SK-N-SH treated with all-trans-retinoic acid at 6 μM for 48 hours (cell line): ENCODE data around the gene PKD2L1.

Experiments
- ATAC-seq: fragments of 200-7000 bp; cut with Tn5 transposase; 3 replicates; pipeline ENCODE4 v1.9.1; 2020; ENCODE audit warnings: mild to moderate bottlenecking, moderate library complexity
- ARNTL ChIP-seq: fragments of 450-650 bp; formaldehyde crosslinking; IDR thresholded peaks from 2 replicates; pipeline ENCODE4 v1.5.0; 2020; ENCODE audit warnings: low read depth, mild to moderate bottlenecking, moderate library complexity, borderline replicate concordance
- BACH2 ChIP-seq: fragments of 250-450 bp; sonication (Bioruptor Pico); IDR thresholded peaks from 2 replicates; pipeline ENCODE4 v1.9.0; 2021; ENCODE audit warnings: mild to moderate bottlenecking, borderline replicate concordance
- CREB5 ChIP-seq: fragments of 250-450 bp; sonication (Bioruptor Pico); IDR thresholded peaks from 2 replicates; pipeline ENCODE4 v1.5.1; 2020; ENCODE audit warnings: low read depth, mild to moderate bottlenecking, moderate library complexity
- CSDC2 ChIP-seq: fragments of 250-450 bp; sonication (Bioruptor Pico); IDR thresholded peaks from 2 replicates; pipeline ENCODE4 v1.5.0; 2020; ENCODE audit warnings: mild to moderate bottlenecking, moderate library complexity
- CSRNP3 ChIP-seq: fragments of 250-450 bp; sonication (Bioruptor Pico); IDR thresholded peaks from 2 replicates; pipeline ENCODE4 v1.5.1; 2021; ENCODE audit warnings: mild to moderate bottlenecking, moderate library complexity
- ESRRG ChIP-seq: fragments of 250-450 bp; sonication (Bioruptor Pico); IDR thresholded peaks from 2 replicates; pipeline ENCODE4 v1.6.1; 2021; ENCODE audit warnings: mild to moderate bottlenecking
- GLIS3 ChIP-seq: fragments of 250-450 bp; sonication (Bioruptor Pico); IDR thresholded peaks from 2 replicates; pipeline ENCODE4 v1.5.0; 2020; ENCODE audit warnings: mild to moderate bottlenecking, moderate library complexity
- OSR1 ChIP-seq: fragments of 250-450 bp; sonication (Bioruptor Pico); IDR thresholded peaks from 2 replicates; pipeline ENCODE4 v1.8.0; 2022; ENCODE audit warnings: moderate library complexity, mild to moderate bottlenecking, inconsistent platforms
- PATZ1 ChIP-seq: fragments of 250-450 bp; sonication (Bioruptor Pico); IDR thresholded peaks from 2 replicates; pipeline ENCODE4 v1.8.0; 2020; ENCODE audit warnings: mild to moderate bottlenecking, moderate library complexity, borderline replicate concordance
- POU6F1 ChIP-seq: fragments of 250-450 bp; sonication (Bioruptor Pico); IDR thresholded peaks from 2 replicates; pipeline ENCODE4 v1.8.0; 2021; ENCODE audit warnings: low read depth, mild to moderate bottlenecking, moderate library complexity, borderline replicate concordance
- PPARA ChIP-seq: fragments of 250-450 bp; sonication (Bioruptor Pico); IDR thresholded peaks from 2 replicates; pipeline ENCODE4 v1.5.0; 2020; ENCODE audit warnings: mild to moderate bottlenecking, borderline replicate concordance
- RARB ChIP-seq: fragments of 250-450 bp; sonication (Bioruptor Pico); IDR thresholded peaks from 2 replicates; pipeline ENCODE4 v1.8.0; 2021; ENCODE audit warnings: mild to moderate bottlenecking, moderate library complexity
- SNAI2 ChIP-seq: fragments of 250-450 bp; sonication (Bioruptor Pico); IDR thresholded peaks from 2 replicates; pipeline ENCODE4 v1.5.0; 2020; ENCODE audit warnings: mild to moderate bottlenecking, moderate library complexity
- TCF4 ChIP-seq: fragments of 250-450 bp; sonication (Bioruptor Pico); IDR thresholded peaks from 2 replicates; pipeline ENCODE4 v1.8.0; 2021; ENCODE audit warnings: mild to moderate bottlenecking, moderate library complexity, borderline replicate concordance
- TOX ChIP-seq: fragments of 250-450 bp; sonication (Bioruptor Pico); IDR thresholded peaks from 2 replicates; pipeline ENCODE4 v1.8.0; 2021; ENCODE audit warnings: mild to moderate bottlenecking, moderate library complexity, borderline replicate concordance
- TSHZ2 ChIP-seq: fragments of 250-450 bp; sonication (Bioruptor Pico); IDR thresholded peaks from 2 replicates; pipeline ENCODE4 v1.5.0; 2020; ENCODE audit warnings: mild to moderate bottlenecking, moderate library complexity
- ZC3H10 ChIP-seq: fragments of 250-450 bp; sonication (Bioruptor Pico); IDR thresholded peaks from 2 replicates; pipeline ENCODE4 v1.5.1; 2021; ENCODE audit warnings: mild to moderate bottlenecking, moderate library complexity
- ZFP3 ChIP-seq: fragments of 250-450 bp; sonication (Bioruptor Pico); IDR thresholded peaks from 2 replicates; pipeline ENCODE4 v1.5.0; 2020; ENCODE audit warnings: mild to moderate bottlenecking, moderate library complexity
- ZFP30 ChIP-seq: fragments of 450-650 bp; formaldehyde crosslinking; IDR thresholded peaks from 2 replicates; pipeline ENCODE4 v1.5.0; 2022; ENCODE audit warnings: mild to moderate bottlenecking, moderate library complexity
- ZNF70 ChIP-seq: fragments of 450-650 bp; formaldehyde crosslinking; IDR thresholded peaks from 2 replicates; pipeline ENCODE4 v1.5.0; 2020; ENCODE audit warnings: mild to moderate bottlenecking, moderate library complexity
- ZNF8 ChIP-seq: fragments of 450-650 bp; formaldehyde crosslinking; IDR thresholded peaks from 2 replicates; pipeline ENCODE4 v1.5.0; 2020; ENCODE audit warnings: mild to moderate bottlenecking, moderate library complexity

PKD2L1 gene

GRCh38 chr10:100318207-100318606 lies 11.8 kb downstream of the PKD2L1 start:
- TF ChIP-seq SNAI2 (no peak), ZFP3 (CRISPR knock-in tag) (no peak)

GRCh38 chr10:100315615-100316014 lies 14.4 kb downstream of the PKD2L1 start:
- ATAC-seq, result no peak
- TF ChIP-seq RARB (CRISPR knock-in tag), result no peak
- no peak for TF ChIP-seq OSR1 (CRISPR knock-in tag)
- no peak for TF ChIP-seq PPARA
- TF ChIP-seq ZNF8 (CRISPR knock-in tag), result no peak
- TF ChIP-seq SNAI2, result no peak
- no peak for TF ChIP-seq TSHZ2 (CRISPR knock-in tag)
- TF ChIP-seq TCF4 (CRISPR knock-in tag), result no peak
- TF ChIP-seq CSRNP3 (CRISPR knock-in tag), result no peak
- no peak for TF ChIP-seq ZC3H10 (CRISPR knock-in tag)
- TF ChIP-seq ZNF70 (CRISPR knock-in tag), result no peak
- TF ChIP-seq BACH2 (CRISPR knock-in tag), result no peak
- TF ChIP-seq TOX (CRISPR knock-in tag), result no peak
- TF ChIP-seq ARNTL, result no peak
- TF ChIP-seq PATZ1 (CRISPR knock-in tag), result no peak
- no peak for TF ChIP-seq ZFP30 (CRISPR knock-in tag)
- TF ChIP-seq CREB5 (CRISPR knock-in tag), result no peak

More at GRCh38 chr10:100318207-100318606, 11.8 kb downstream of the PKD2L1 start:
- ATAC-seq, result no peak

GRCh38 chr10:100311298-100311697 lies 18.7 kb downstream of the PKD2L1 start:
- ATAC-seq, result no peak
- TF ChIP-seq GLIS3 (no peak), PPARA (no peak), ZC3H10 (CRISPR knock-in tag) (no peak), CSDC2 (CRISPR knock-in tag) (no peak), SNAI2 (no peak), ZFP30 (CRISPR knock-in tag) (no peak)

GRCh38 chr10:100307684-100308083 lies 22.3 kb downstream of the PKD2L1 start:
- no peak for ATAC-seq
- TF ChIP-seq ESRRG (CRISPR knock-in tag) (no peak), TOX (CRISPR knock-in tag) (no peak), POU6F1 (CRISPR knock-in tag) (no peak), TSHZ2 (CRISPR knock-in tag) (no peak), ZNF8 (CRISPR knock-in tag) (no peak), SNAI2 (no peak), PATZ1 (CRISPR knock-in tag) (no peak), GLIS3 (no peak), BACH2 (CRISPR knock-in tag) (no peak), CREB5 (CRISPR knock-in tag) (no peak), ZC3H10 (CRISPR knock-in tag) (no peak), CSDC2 (CRISPR knock-in tag) (no peak)
